Endothelial cell of umbilical vein (primary cell): Measurements from ENCODE around the gene SPSB2. TPM values are rescaled to one million over a fixed set of nuclear protein-coding genes. Genes with fewer than 3 reads are reported as not detected.
A peak's percentile ranks its signal among the peaks of the same experiment; 100 is the strongest.
"Not testable (repeated sequence)": the region's sequence is repeated elsewhere in the genome, so short reads cannot be mapped to it uniquely, and the experiment has no call there.

Experiments used
- BruUV-seq: library from RNA; stranded (reverse); fragments of 400-500 nt; replicated peaks from 2 replicates; lab custom pipeline; 2021; lab: Mats Ljungman, UMichigan
- CTCF ChIA-PET: fragments of 300-600, 350-600 bp; sonication (Branson Sonifier 250); formaldehyde crosslinking; loops from one replicate; lab custom pipeline; 2021; ENCODE audit warnings: antibody characterized with exemption, inconsistent platforms; lab: Charles Lee
- POLR2A ChIA-PET: fragments of 300-600, 350-600 bp; sonication (Branson Sonifier 250); formaldehyde crosslinking; loops from one replicate; lab custom pipeline; 2021; ENCODE audit warnings: antibody characterized with exemption, inconsistent platforms; lab: Charles Lee
- DNase-seq: peaks from one replicate; pipeline ENCODE4 v3.0.0-alpha.2; 2011; ENCODE audit warnings: low read depth, low spot score
- FAIRE-seq: peaks from 2 replicates; lab custom pipeline; 2011; peaks lifted over from hg19 to GRCh38; lab: Jason Lieb, UNC
- H2AFZ ChIP-seq: 2 replicates; pipeline ENCODE4 v1.6.0; 2012; ENCODE audit warnings: low read depth, low read length, control low read depth, inconsistent platforms
- H3K27ac ChIP-seq: 2 replicates; pipeline ENCODE4 v1.5.1; 2011; ENCODE audit warnings: low read depth, mild to moderate bottlenecking, control low read depth, low read length, moderate library complexity; ENCODE audit not compliant: insufficient read depth
- H3K27me3 ChIP-seq, 2 experiments: 2 replicates each; pipeline versions ENCODE4 v1.6.0 to v1.6.1; 2011; ENCODE audit warnings: low read length in 2 of 2, mixed read lengths in 1 of 2; ENCODE audit not compliant: control insufficient read depth in 2 of 2, insufficient read depth in 2 of 2
- H3K36me3 ChIP-seq, 2 experiments: 2 replicates in 1 of 2; 3 replicates in 1 of 2; pipeline ENCODE4 v1.5.1; 2011; ENCODE audit warnings: low read length in 2 of 2, mild to moderate bottlenecking in 1 of 2, moderate library complexity in 1 of 2; ENCODE audit not compliant: control insufficient read depth in 2 of 2, insufficient read depth in 2 of 2; ENCODE audit errors: extremely low read depth in 1 of 2
- H3K4me1 ChIP-seq: 3 replicates; pipeline ENCODE4 v1.5.1; 2011; ENCODE audit warnings: mild to moderate bottlenecking, low read length; ENCODE audit not compliant: control insufficient read depth, insufficient read depth; ENCODE audit errors: extremely low read depth
- H3K4me2 ChIP-seq: 2 replicates; pipeline ENCODE4 v1.6.1; 2011; ENCODE audit warnings: low read length, control low read depth, mixed read lengths; ENCODE audit not compliant: insufficient read depth
- H3K4me3 ChIP-seq, 3 experiments: fragments of 200-600 bp in 1 of 3; sonication (generic), shearing (Covaris generic) in 1 of 3; replicated peaks in 1 of 3; 2 replicates each; pipeline ENCODE4 v1.5.1; 2011 to 2016; ENCODE audit warnings: control low read depth in 3 of 3, low read length in 3 of 3, mild to moderate bottlenecking in 2 of 3, inconsistent platforms in 1 of 3, low read depth in 1 of 3, moderate library complexity in 1 of 3; ENCODE audit not compliant: insufficient read depth in 1 of 3
- H3K79me2 ChIP-seq: 2 replicates; pipeline ENCODE4 v1.6.0; 2012; ENCODE audit warnings: low read length, inconsistent platforms; ENCODE audit not compliant: control insufficient read depth, insufficient read depth
- H3K9ac ChIP-seq: replicated peaks from 2 replicates; pipeline ENCODE3; 2011; ENCODE audit warnings: low read length, control low read depth; ENCODE audit not compliant: insufficient read depth; ENCODE audit errors: extremely low read depth
- H3K9me1 ChIP-seq: replicated peaks from 3 replicates; pipeline ENCODE4 v1.6.0; 2011; ENCODE audit warnings: mild to moderate bottlenecking, low read length; ENCODE audit not compliant: control insufficient read depth, insufficient read depth; ENCODE audit errors: extremely low read depth
- H3K9me3 ChIP-seq: replicated peaks from 2 replicates; pipeline ENCODE4 v1.5.1; 2012; ENCODE audit warnings: low read length, inconsistent platforms; ENCODE audit not compliant: control insufficient read depth, insufficient read depth
- H4K20me1 ChIP-seq: replicated peaks from 2 replicates; pipeline ENCODE3; 2011; ENCODE audit warnings: mild to moderate bottlenecking, low read length; ENCODE audit not compliant: control insufficient read depth, insufficient read depth; ENCODE audit errors: extremely low read depth
- EZH2 ChIP-seq: IDR thresholded peaks from 2 replicates; pipeline ENCODE4 v1.6.1; 2012; ENCODE audit warnings: borderline replicate concordance, low read depth, mild to moderate bottlenecking, moderate library complexity, low read length, inconsistent platforms; ENCODE audit not compliant: severe bottlenecking
- FOS ChIP-seq: IDR thresholded peaks from 2 replicates; pipeline ENCODE4 v1.6.1; 2011; ENCODE audit warnings: mild to moderate bottlenecking, low read length, moderate library complexity, borderline replicate concordance; ENCODE audit not compliant: insufficient read depth
- GATA2 ChIP-seq: IDR thresholded peaks from 2 replicates; pipeline ENCODE4 v1.7.0; 2011; ENCODE audit warnings: low read depth, mild to moderate bottlenecking, moderate library complexity, mixed read lengths, low read length; ENCODE audit not compliant: insufficient read length, insufficient read depth
- JUN ChIP-seq: IDR thresholded peaks from 2 replicates; pipeline ENCODE4 v1.6.1; 2011; ENCODE audit warnings: borderline replicate concordance, low read depth; ENCODE audit not compliant: insufficient read length, insufficient read depth
- MYC ChIP-seq: IDR thresholded peaks from one replicate; pipeline ENCODE4 v1.6.1; 2011; ENCODE audit warnings: mild to moderate bottlenecking, low read depth, low read length
- POLR2A ChIP-seq: IDR thresholded peaks from 2 replicates; pipeline ENCODE4 v1.6.1; 2012; ENCODE audit warnings: low read depth, mild to moderate bottlenecking, control low read depth, low read length
- POLR2AphosphoS5 ChIP-seq: IDR thresholded peaks from 2 replicates; pipeline ENCODE4 v1.6.1; 2012; ENCODE audit warnings: low read depth, mild to moderate bottlenecking, control low read depth, low read length, moderate library complexity; ENCODE audit not compliant: insufficient read depth
- dilution Hi-C: fragments of 300-500 bp; cut with MboI; formaldehyde crosslinking; loops from one replicate; pipeline ENCODE4 v1.15.0; 2019; ENCODE audit warnings: low sequenced_read_pairs; ENCODE audit not compliant: extremely low pct_ligation_motif_present
- intact Hi-C: fragments of 100-400 bp; cut with micrococcal nuclease; formaldehyde crosslinking; loops from one replicate; pipeline ENCODE4 v1.10.0; 2022
- polyA plus RNA-seq, 4 experiments: library from polyadenylated mRNA; depleted of rRNA in 3 of 4; stranded (reverse) in 3 of 4; unstranded in 1 of 4; fragments of >200 nt; gene quantifications; 2 replicates each; pipeline versions ENCODE4 v1.2.1 to v1.2.3, GENCODE V29; 2011 to 2012; ENCODE audit warnings: missing spikeins in 1 of 4
- total RNA-seq: library from RNA; stranded (reverse); gene quantifications from 2 replicates; pipeline ENCODE4 v1.2.3, GENCODE V29; 2021
- TF ChIP-seq, protein P1 (sequence below): IDR thresholded peaks from 2 replicates; pipeline ENCODE4 v1.6.1; 2011; ENCODE audit not compliant: insufficient read depth, insufficient read length
- TF ChIP-seq, protein P2 (sequence below), 2 donors: IDR thresholded peaks; 1 replicate in 1 of 2; 2 replicates in 1 of 2; pipeline ENCODE4 v1.5.1; 2011; ENCODE audit warnings: low read length in 2 of 2, mild to moderate bottlenecking in 2 of 2, moderate library complexity in 2 of 2, control low read depth in 1 of 2, inconsistent platforms in 1 of 2, low read depth in 1 of 2; ENCODE audit not compliant: insufficient read depth in 1 of 2; ENCODE audit errors: extremely low read depth in 1 of 2

The SPSB2 gene
- total and polyA plus RNA-seq, 2 donors (not counting 3 experiments of a cell fraction or from before 2014, with no cell fraction given), result 3.8 to 6.9 TPM

DNA sequence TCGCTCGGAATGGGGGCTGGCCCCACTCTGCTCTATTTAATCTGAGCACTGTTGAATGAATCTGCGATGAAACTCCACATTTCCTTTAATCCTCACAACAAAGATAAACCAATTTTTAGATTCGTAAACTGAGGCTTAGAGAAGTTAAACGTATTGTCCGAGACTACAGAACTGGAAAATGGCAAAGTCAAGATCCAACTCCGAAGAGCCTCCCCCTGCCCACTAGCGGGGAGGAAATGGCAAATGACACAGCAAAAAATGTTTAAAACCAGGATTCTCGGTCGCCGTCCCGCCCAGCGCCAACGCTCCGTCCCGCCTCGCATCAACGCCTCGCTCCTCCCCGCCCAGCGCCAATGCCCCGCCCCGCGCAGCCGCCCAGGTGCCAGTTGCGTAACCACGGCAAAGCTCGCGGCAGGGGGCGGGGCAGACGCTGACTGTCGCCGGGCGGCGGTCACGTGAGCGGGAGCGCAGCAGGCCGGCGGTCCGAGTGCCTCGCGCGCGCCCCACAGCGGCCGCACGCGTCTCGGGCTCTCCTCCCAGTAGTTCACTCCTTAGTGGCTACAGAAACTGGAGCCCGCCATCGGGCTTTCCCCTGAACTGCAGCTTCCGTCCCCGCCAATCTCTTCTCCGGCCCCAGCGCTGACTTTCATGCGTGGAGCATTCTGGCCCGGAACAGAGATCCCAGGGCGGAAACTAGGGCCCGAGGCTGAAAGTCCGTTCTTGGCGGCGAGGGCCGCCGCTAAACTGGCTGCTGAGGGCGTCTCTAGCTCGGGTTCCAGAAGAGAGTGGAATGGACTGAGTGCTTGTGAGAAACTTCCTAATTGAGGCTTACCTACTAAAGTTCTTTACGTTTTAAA, 17.9 kb upstream of the SPSB2 start:
- H3K4me2 ChIP-seq, result peak overlapping the region; percentile 94
- ChIA-PET CTCF (interaction anchor here (0.7 to 2.4 kb wide), 28 partner anchors 9 to 337 kb away, joined by 3 to 74 read pairs (median 4); partner anchors contain the start of genes PTMS, SPSB2 and USP5), POLR2A (interaction anchor here (0.7 to 2.2 kb wide), 7 partner anchors 9 to 167 kb away, joined by 3 to 22 read pairs (median 5); partner anchors contain the start of genes C12orf57, COPS7A, RNU7-1 and SPSB2)
- FAIRE-seq (peak; percentile 96), DNase-seq (peak; percentile 98)
- H3K36me3 ChIP-seq, result no peaks in the 10 kb centered on the region
- TSS peak; percentile 62 for BruUV-seq
- intact Hi-C loops (loop anchor here (1.0 kb wide), 3 partner anchors 13 to 33 kb away; partner anchors contain the start of genes LRRC23 and SPSB2), dilution Hi-C loops (no loop called here)
- no peak for TF ChIP-seq EZH2
- TF ChIP-seq FOS, result no peak
- TF ChIP-seq POLR2A, result peak; percentile 93
- peak; percentile 98 for TF ChIP-seq POLR2AphosphoS5
- TF ChIP-seq, protein P1, sequence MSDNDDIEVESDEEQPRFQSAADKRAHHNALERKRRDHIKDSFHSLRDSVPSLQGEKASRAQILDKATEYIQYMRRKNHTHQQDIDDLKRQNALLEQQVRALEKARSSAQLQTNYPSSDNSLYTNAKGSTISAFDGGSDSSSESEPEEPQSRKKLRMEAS, result peak; percentile 90
- TF ChIP-seq MYC, result no peak
- no peak for TF ChIP-seq JUN
- TF ChIP-seq, protein P2, sequence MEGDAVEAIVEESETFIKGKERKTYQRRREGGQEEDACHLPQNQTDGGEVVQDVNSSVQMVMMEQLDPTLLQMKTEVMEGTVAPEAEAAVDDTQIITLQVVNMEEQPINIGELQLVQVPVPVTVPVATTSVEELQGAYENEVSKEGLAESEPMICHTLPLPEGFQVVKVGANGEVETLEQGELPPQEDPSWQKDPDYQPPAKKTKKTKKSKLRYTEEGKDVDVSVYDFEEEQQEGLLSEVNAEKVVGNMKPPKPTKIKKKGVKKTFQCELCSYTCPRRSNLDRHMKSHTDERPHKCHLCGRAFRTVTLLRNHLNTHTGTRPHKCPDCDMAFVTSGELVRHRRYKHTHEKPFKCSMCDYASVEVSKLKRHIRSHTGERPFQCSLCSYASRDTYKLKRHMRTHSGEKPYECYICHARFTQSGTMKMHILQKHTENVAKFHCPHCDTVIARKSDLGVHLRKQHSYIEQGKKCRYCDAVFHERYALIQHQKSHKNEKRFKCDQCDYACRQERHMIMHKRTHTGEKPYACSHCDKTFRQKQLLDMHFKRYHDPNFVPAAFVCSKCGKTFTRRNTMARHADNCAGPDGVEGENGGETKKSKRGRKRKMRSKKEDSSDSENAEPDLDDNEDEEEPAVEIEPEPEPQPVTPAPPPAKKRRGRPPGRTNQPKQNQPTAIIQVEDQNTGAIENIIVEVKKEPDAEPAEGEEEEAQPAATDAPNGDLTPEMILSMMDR (IDR thresholded peaks at IDR 0.05; ENCODE audit: extremely low read depth in 1 of 2, insufficient read depth in 1 of 2, low read depth in 1 of 2, low read length in 2 of 2), result peak; percentile 83 to 89
- no peak for TF ChIP-seq GATA2
- no peaks in the 10 kb centered on the region for H3K79me2 ChIP-seq
- H3K9me3 ChIP-seq, result no peaks in the 10 kb centered on the region
- no peaks in the 10 kb centered on the region for H4K20me1 ChIP-seq
- H2AFZ ChIP-seq, result peak overlapping the region; percentile 91
- H3K9me1 ChIP-seq, result no peaks in the 10 kb centered on the region
- H3K27ac ChIP-seq, result peak overlapping the region; percentile 96
- H3K9ac ChIP-seq, result peak overlapping the region; percentile 83
- no peaks in the 10 kb centered on the region for H3K27me3 ChIP-seq
- H3K4me1 ChIP-seq, result peaks cover 10% of the 10 kb centered on the region
- peak overlapping the region; percentile 36 to 67 (median 46) for H3K4me3 ChIP-seq

DNA sequence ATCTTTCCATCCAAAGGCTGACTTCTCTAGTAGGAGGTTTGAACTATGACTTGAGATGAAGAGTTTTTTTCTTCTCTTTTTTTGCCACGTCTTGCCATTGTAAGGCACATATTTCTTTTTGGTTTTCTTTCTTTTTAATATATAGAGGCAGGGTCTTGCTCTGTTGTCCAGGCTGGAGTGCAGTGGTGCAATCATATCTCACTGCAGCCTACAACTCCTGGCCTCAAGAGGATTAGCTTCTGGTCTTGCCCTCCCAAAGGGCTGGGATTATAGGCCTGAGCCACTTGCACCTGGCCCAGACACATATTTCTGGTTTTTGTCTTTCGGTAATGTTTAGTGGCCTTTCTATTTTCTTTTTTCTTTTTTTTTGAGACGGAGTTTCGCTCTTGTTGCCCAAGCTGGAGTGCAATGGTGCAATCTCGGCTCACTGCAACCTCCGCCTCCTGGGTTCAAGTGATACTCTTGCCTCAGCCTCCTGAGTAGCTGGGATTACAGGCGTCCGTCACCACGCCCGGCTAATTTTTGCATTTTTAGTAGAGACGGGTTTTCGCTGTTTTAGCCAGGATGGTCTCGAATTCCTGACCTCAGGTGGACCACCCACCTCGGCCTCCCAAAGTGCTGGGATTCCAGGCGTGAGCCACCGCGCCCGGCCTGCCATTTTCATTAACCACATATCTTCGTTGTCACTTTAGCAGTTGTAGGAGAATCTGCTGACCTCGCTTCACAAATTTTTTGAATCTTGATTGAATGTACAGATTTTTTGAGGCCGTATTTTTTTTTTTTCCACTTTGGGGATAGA, 16.9 kb upstream of the SPSB2 start:
- H3K9ac ChIP-seq, H3K4me3 ChIP-seq, H4K20me1 ChIP-seq, H3K9me1 ChIP-seq, dilution Hi-C loops, H3K9me3 ChIP-seq, H3K27me3 ChIP-seq, H3K36me3 ChIP-seq, intact Hi-C loops, CTCF ChIA-PET, H3K4me1 ChIP-seq, FAIRE-seq, DNase-seq, H2AFZ ChIP-seq, BruUV-seq, H3K79me2 ChIP-seq: not testable (repeated sequence)
- POLR2A ChIA-PET, result interaction anchor here (2.2 kb wide), 1 partner anchor 23 kb away, joined by 22 read pairs; the partner anchor contains the start of gene TPI1
- Histone ChIP-seq H3K4me2 (peak overlapping the region; percentile 86), H3K27ac (peak overlapping the region; percentile 96)
